ENCODE data around the gene PIK3C2G.

The PIK3C2G gene

GRCh38 chr12:18436170-18436569 is 174.9 kb downstream of the PIK3C2G start:
- no peak for TF ChIP-seq CTCF (IDR thresholded peaks at IDR 0.05)

GRCh38 chr12:18439541-18439940 is 178.2 kb downstream of the PIK3C2G start:
- TF ChIP-seq CTCF (IDR thresholded peaks at IDR 0.05) = no peak

- no peak for TF ChIP-seq CTCF (IDR thresholded peaks at IDR 0.05)
Measured at GRCh38 chr12:18443768-18444437, 182.6 kb downstream of the PIK3C2G start.

- no peak for TF ChIP-seq CTCF (IDR thresholded peaks at IDR 0.05)
Measured at GRCh38 chr12:18446061-18446644, 184.8 kb downstream of the PIK3C2G start.

GRCh38 chr12:18454330-18454729 is 193.0 kb downstream of the PIK3C2G start:
- TF ChIP-seq CTCF (IDR thresholded peaks at IDR 0.05) = no peak

- TF ChIP-seq CTCF (IDR thresholded peaks at IDR 0.05) = no peak
Measured at GRCh38 chr12:18456344-18456743, 195.0 kb downstream of the PIK3C2G start.

GRCh38 chr12:18457362-18457761 is 196.0 kb downstream of the PIK3C2G start:
- no peak for TF ChIP-seq CTCF (IDR thresholded peaks at IDR 0.05)

Data from LNCAP (cell line).